Smooth muscle cell (in vitro differentiated cells): Measurements from ENCODE around the gene DMXL2. TPM values are rescaled to one million over a fixed set of nuclear protein-coding genes. Genes with fewer than 3 reads are reported as not detected.

Experiments
- DNase-seq: peaks from one replicate; lab custom pipeline; 2025; ENCODE audit not compliant: unreplicated experiment; lab: John Stamatoyannopoulos, UW
- H2AFZ ChIP-seq: fragments of 200-600 bp; sonication (generic); 2 replicates; pipeline ENCODE4 v1.6.0; 2016; ENCODE audit warnings: antibody characterized with exemption, low read depth, mild to moderate bottlenecking
- H3F3A ChIP-seq: fragments of 200-600 bp; sonication (generic); 2 replicates; pipeline ENCODE4 v1.6.0; 2017; ENCODE audit warnings: antibody characterized with exemption, low read depth
- H3K27ac ChIP-seq: fragments of 200-600 bp; sonication (generic); 2 replicates; pipeline ENCODE4 v1.5.1; 2016; ENCODE audit warnings: low read depth, mild to moderate bottlenecking
- H3K27me3 ChIP-seq: fragments of 200-600 bp; sonication (generic); 2 replicates; pipeline ENCODE4 v1.6.1; 2016; ENCODE audit warnings: low read depth, mild to moderate bottlenecking
- H3K36me3 ChIP-seq: fragments of 200-600 bp; sonication (generic); 2 replicates; pipeline ENCODE4 v1.5.1; 2016; ENCODE audit warnings: low read depth
- H3K4me1 ChIP-seq: fragments of 200-600 bp; sonication (generic); 2 replicates; pipeline ENCODE4 v1.5.1; 2016; ENCODE audit warnings: low read depth
- H3K4me2 ChIP-seq: fragments of 200-600 bp; sonication (generic); 2 replicates; pipeline ENCODE4 v1.6.0; 2016; ENCODE audit warnings: mild to moderate bottlenecking
- H3K4me3 ChIP-seq: fragments of 200-600 bp; sonication (generic); 2 replicates; pipeline ENCODE4 v1.5.1; 2016; ENCODE audit warnings: mild to moderate bottlenecking
- H3K79me2 ChIP-seq: fragments of 200-600 bp; sonication (generic); 2 replicates; pipeline ENCODE4 v1.6.0; 2016; ENCODE audit warnings: low read depth, mild to moderate bottlenecking
- H3K9ac ChIP-seq: fragments of 200-600 bp; sonication (generic); 2 replicates; pipeline ENCODE4 v1.6.0; 2016; ENCODE audit warnings: low read depth
- H3K9me3 ChIP-seq: fragments of 200-600 bp; sonication (generic); replicated peaks from 2 replicates; pipeline ENCODE4 v1.5.1; 2016; ENCODE audit warnings: low read depth
- H4K20me1 ChIP-seq: fragments of 200-600 bp; sonication (generic); 2 replicates; pipeline ENCODE4 v1.6.0; 2016; ENCODE audit warnings: low read depth
- WGBS: methylation state at CpG from one replicate; pipeline ENCODE4 v1.1.7; 2016; ENCODE audit warnings: low lambda C conversion rate; 5-methylcytosine and 5-hydroxymethylcytosine counted together
- polyA plus RNA-seq: library from polyadenylated mRNA; unstranded; fragments of >200 nt; fragmentation: Nextera tagmentation; extraction: Ambion mirVana; gene quantifications from 2 replicates; pipeline ENCODE4 v1.2.1, GENCODE V29; 2016
- total RNA-seq: library from RNA; depleted of rRNA; stranded (reverse); fragments of >200 nt; gene quantifications from 2 replicates; pipeline ENCODE4 v1.2.3, GENCODE V29; 2014
- TF ChIP-seq, protein P1 (sequence below): fragments of 200-600 bp; sonication (generic); IDR thresholded peaks from 2 replicates; pipeline ENCODE4 v1.5.1; 2017; ENCODE audit warnings: borderline replicate concordance, mild to moderate bottlenecking, antibody characterized with exemption; ENCODE audit not compliant: insufficient read depth, poor library complexity, severe bottlenecking

Gene DMXL2
- total and polyA plus RNA-seq, 2 experiments from 2014 or later = 9.3 to 57.8 TPM

DNA sequence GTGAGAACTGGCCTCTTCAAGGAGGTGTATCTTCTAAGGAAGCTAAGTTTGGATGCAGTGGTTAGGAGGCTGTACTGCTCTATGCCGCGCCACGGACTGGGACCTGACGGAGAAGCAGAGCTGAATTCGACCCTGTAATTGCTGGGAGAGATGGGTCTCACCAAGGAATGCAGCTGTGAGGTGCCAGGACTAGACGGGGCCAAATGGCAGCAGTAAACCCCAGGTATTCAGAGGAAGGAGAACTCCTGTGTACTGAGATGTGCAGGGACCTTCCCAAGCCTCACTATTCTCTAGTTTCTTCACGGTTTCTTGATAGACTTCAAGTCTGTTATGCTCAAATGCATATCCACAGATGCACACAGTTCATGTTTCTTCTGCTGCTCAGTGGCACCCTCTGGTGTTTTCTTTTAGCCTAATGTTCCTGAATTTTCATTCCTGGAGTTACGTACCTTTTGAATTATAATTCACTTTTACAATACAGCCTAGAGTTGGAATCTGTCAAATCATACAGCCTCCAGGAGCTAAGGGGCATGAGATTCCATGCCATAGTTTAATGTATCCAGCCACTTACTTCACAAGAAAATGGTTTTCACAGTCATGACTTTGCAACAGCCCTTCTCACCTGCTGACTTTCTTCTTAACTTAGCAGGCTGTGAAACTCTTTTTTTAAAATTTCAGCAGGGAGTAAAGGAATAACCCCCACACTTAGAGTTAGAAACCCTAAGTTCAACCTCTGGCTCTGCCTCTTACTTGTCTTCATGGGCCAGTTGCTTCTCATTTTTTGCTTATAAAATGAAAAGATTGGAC is 219.3 kb downstream of the DMXL2 start:
- Histone ChIP-seq H3K27ac (no peak overlapping the region), H3K27me3 (no peaks in the 10 kb centered on the region), H4K20me1 (no peaks in the 10 kb centered on the region), H3K36me3 (no peaks in the 10 kb centered on the region), H3F3A (no peaks in the 10 kb centered on the region), H3K4me3 (no peak overlapping the region), H3K9me3 (no peaks in the 10 kb centered on the region), H3K4me2 (no peak overlapping the region), H3K4me1 (no peaks in the 10 kb centered on the region), H3K79me2 (no peaks in the 10 kb centered on the region), H2AFZ (no peak overlapping the region), H3K9ac (no peak overlapping the region)
- TF ChIP-seq, protein P1, sequence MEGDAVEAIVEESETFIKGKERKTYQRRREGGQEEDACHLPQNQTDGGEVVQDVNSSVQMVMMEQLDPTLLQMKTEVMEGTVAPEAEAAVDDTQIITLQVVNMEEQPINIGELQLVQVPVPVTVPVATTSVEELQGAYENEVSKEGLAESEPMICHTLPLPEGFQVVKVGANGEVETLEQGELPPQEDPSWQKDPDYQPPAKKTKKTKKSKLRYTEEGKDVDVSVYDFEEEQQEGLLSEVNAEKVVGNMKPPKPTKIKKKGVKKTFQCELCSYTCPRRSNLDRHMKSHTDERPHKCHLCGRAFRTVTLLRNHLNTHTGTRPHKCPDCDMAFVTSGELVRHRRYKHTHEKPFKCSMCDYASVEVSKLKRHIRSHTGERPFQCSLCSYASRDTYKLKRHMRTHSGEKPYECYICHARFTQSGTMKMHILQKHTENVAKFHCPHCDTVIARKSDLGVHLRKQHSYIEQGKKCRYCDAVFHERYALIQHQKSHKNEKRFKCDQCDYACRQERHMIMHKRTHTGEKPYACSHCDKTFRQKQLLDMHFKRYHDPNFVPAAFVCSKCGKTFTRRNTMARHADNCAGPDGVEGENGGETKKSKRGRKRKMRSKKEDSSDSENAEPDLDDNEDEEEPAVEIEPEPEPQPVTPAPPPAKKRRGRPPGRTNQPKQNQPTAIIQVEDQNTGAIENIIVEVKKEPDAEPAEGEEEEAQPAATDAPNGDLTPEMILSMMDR = peak; percentile 53
- no peak for DNase-seq
- WGBS = 77% methylated on average over 8 of the region's 8 CpGs

DNA sequence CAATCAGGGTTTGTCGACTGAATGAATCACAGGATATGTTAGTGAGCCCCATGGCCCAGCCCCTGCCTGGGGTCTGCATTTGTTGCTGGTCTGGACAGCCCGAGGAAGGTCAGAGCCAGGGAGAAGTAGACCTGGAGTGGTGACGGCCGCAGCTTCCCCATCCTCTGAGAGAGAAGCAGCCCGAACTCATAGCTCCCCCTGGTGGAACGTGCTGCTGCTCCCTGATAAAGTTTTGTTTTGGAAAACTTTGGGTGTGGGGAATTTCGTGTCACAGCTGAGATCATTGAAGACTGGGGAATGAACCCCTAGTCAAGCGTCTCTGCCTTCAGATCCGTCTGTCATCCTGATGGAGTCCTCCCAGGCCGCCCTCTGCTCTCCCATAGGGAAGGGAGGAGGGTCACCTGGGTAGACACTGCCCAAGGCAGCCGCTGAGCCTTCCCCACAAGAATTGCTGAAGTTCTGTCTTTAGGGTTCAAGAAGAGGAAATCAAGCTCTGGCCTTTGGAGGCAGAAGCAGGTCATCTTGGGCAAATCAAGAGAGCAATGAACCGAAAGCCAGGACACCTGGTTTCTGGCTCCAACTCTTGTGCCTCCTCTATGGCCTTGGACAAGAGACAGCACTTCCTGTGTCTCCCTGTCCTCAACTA is 220.6 kb downstream of the DMXL2 start:
- Histone ChIP-seq H3F3A (no peaks in the 10 kb centered on the region), H3K36me3 (no peaks in the 10 kb centered on the region), H3K27ac (no peak overlapping the region), H3K9me3 (no peaks in the 10 kb centered on the region), H3K4me3 (no peak overlapping the region), H3K4me1 (no peaks in the 10 kb centered on the region), H3K27me3 (no peaks in the 10 kb centered on the region), H3K4me2 (no peak overlapping the region), H2AFZ (no peak overlapping the region), H3K9ac (no peak overlapping the region), H3K79me2 (no peaks in the 10 kb centered on the region), H4K20me1 (no peaks in the 10 kb centered on the region)
- TF ChIP-seq, protein P1 = peak; percentile 70
- no peak for DNase-seq
- 30% methylated on average over 12 of the region's 12 CpGs for WGBS

DNA sequence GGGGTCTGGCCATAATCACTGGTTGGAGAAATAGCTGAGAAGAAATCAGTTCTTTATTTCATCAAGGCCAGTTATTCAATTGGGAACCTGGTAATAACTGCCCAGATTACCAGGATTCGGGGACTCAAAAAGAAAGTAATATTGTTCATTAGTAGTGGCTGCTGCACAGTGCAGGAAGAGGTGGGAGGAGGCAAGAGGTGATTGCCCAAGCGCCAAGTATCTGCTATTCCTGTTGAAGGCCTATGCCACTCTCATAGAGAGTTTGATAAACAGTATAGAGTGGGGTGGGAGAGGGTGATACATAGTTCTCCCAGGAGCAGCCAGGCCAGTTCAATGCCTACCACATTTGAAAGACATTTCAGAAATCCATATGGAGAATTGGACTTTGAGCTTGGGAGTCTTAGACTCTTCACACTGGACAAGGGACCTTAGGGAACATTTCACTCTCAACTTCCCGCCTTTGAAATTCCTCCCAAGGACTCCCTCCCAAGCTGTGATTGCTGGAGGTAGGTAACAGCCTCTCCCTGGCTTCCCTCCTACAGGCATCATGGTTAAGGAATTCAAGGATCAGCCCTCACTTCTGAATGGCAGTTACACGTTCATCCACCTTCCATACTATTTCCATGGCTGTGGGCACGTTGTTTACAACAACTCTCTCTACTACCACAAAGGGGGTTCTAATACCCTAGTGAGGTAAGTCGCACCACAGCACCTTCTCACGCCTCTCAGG is 221.4 kb downstream of the DMXL2 start:
- TF ChIP-seq, protein P1 = no peak
- no peaks in the 10 kb centered on the region for H3K9me3 ChIP-seq
- 86% methylated on average over 7 of the region's 7 CpGs for WGBS
- H3K36me3 ChIP-seq = no peaks in the 10 kb centered on the region
- no peak overlapping the region for H3K4me2 ChIP-seq
- no peak overlapping the region for H3K9ac ChIP-seq
- DNase-seq = no peak
- no peaks in the 10 kb centered on the region for H4K20me1 ChIP-seq
- no peaks in the 10 kb centered on the region for H3K4me1 ChIP-seq
- no peak overlapping the region for H2AFZ ChIP-seq
- no peaks in the 10 kb centered on the region for H3K27me3 ChIP-seq
- H3K27ac ChIP-seq = no peak overlapping the region
- H3F3A ChIP-seq = no peaks in the 10 kb centered on the region
- no peaks in the 10 kb centered on the region for H3K79me2 ChIP-seq
- no peak overlapping the region for H3K4me3 ChIP-seq
